ENCODE measurements around the gene EHF. TPM values are rescaled to one million over a fixed set of nuclear protein-coding genes. Genes with fewer than 3 reads are reported as not detected.
A peak's percentile ranks its signal among the peaks of the same experiment; 100 is the strongest.

EHF gene
- total RNA-seq, 2 donors from 2014 or later = not detected

DNA sequence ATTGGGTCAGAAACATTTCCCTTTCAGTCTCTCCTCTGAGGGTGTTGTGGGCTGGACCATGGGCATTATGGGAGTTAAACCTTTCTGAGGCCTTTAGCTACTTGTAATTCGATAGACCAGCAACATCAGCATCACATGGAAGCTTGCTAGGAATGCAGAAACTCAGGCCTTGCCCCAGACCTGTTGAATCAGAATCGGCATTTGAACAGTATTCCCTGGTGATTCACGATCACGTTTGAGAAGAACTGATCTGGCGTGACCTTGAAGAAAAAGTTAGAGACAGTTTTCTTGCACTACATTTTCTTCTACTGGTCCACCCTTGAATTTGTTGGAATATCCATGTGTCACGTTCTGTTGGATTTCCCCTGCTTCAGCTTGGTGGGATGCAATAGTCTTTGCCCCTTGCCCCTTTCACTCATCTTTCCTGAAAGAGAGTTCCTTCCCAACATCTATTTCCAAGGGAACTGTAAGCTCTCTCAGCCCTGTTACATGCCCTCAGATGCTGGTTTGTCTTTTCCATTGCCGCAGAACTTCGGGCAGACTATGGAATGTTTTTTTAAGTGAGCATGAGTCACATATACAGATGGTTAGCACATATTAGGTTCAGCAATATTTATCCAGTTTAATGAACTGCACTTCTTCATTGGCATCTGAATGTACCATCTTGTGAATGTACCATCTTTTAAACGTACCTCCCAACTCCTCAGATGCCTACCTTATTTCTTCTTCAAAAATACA lies 23.9 kb downstream of the EHF start:
- no peak for DNase-seq
- Mint-ChIP-seq H3K9me3 (no peaks in the 10 kb centered on the region), H3K4me1 (ENCODE audit: low read depth) (peaks cover 7% of the 10 kb centered on the region), H3K36me3 (ENCODE audit: insufficient read depth in 2 of 2) (no peaks in the 10 kb centered on the region), H3K4me3 (no peak overlapping the region), H3K27ac (no peak overlapping the region), H3K27me3 (ENCODE audit: low read depth) (peaks cover 71% of the 10 kb centered on the region)
- ATAC-seq (replicated peaks in 1 of 2) = no peak

DNA sequence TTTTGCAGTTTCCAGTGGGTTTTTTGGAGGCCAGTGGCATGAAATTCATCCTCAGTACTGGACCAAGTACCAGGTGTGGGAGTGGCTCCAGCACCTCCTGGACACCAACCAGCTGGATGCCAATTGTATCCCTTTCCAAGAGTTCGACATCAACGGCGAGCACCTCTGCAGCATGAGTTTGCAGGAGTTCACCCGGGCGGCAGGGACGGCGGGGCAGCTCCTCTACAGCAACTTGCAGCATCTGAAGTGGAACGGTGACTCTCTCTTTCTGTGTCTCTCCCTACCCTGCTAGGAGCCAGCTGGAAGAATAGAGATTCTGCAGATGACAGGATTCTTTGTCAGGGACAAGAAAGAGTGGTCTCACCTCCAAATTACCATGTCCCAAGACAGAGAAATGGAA lies 25.5 kb downstream of the EHF start:
- DNase-seq (no peak), ATAC-seq (replicated peaks in 1 of 2) (no peak)
- Mint-ChIP-seq H3K27me3 (ENCODE audit: low read depth) (peaks cover 60% of the 10 kb centered on the region), H3K4me3 (no peak overlapping the region), H3K27ac (no peak overlapping the region), H3K36me3 (ENCODE audit: insufficient read depth in 2 of 2) (no peaks in the 10 kb centered on the region), H3K9me3 (no peaks in the 10 kb centered on the region), H3K4me1 (ENCODE audit: low read depth) (peaks cover 21% of the 10 kb centered on the region)

DNA sequence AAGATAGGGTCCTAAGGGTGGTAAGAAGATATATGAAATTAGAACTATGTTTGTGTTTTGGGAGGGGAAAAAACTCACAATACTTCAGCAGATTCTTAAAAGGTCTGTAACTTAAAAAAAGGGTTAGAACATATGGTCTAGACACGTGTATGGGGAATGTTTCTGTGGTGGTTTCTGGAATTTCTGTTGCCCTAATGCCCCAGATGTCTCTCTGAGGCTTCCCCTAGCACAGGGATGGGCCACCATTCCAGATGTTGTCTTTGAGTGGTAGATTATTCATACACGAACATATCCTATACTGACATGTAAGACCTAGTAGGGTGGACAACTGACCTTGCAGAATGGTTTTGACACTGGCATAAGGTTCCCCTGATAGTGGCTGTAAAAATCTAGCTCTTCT lies 26.2 kb downstream of the EHF start:
- Mint-ChIP-seq H3K36me3 (ENCODE audit: insufficient read depth in 2 of 2) (no peaks in the 10 kb centered on the region), H3K4me3 (no peak overlapping the region), H3K27me3 (ENCODE audit: low read depth) (peaks cover 57% of the 10 kb centered on the region), H3K9me3 (no peaks in the 10 kb centered on the region), H3K4me1 (ENCODE audit: low read depth) (peaks cover 25% of the 10 kb centered on the region), H3K27ac (no peak overlapping the region)
- ATAC-seq (replicated peaks in 1 of 2) = no peak
- DNase-seq = no peak

DNA sequence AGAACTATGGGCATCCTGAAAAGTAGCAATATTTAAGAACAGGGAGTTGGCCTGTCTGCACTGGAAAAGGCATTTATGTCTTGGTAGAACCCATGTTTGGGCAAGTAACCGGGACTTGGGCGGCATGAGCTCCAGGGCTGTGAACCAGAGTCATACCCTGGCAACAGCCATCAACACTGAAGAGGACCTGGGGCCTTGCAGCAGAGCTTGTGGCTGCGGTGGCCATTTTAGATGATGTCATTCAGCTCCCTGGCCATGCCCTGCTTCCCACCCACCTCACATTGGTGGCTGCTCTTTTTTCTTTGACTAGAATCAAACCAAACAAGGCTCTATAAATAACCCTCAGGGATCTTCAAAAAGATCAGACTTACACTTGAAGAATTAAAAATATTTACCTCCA lies 26.6 kb downstream of the EHF start:
- Mint-ChIP-seq H3K36me3 (ENCODE audit: insufficient read depth in 2 of 2) (no peaks in the 10 kb centered on the region), H3K27me3 (ENCODE audit: low read depth) (peaks cover 57% of the 10 kb centered on the region), H3K9me3 (no peaks in the 10 kb centered on the region), H3K27ac (no peak overlapping the region), H3K4me3 (no peak overlapping the region), H3K4me1 (ENCODE audit: low read depth) (peaks cover 29% of the 10 kb centered on the region)
- ATAC-seq (replicated peaks in 1 of 2) (no peak), DNase-seq (no peak)

DNA sequence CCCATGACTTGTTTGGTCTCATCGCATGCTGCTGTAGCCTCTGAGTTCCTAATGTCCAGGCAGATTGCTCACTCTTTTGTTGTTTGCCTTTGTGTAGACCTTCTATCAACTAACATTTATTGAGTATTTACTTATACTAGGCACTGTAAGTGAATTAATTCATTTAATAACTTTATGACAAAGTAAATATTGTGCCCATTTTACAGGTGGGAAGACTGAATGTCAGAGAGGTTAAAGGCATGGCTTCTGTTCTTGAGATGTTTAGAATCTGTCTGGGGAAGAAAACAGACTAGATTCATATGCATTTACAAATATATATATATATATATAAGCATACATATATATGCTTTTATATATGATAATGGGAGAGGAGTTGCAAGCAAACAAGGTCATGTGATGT lies 27.1 kb downstream of the EHF start:
- no peak for DNase-seq
- H3K27ac Mint-ChIP-seq = no peak overlapping the region
- H3K27me3 Mint-ChIP-seq (ENCODE audit: low read depth) = peaks cover 57% of the 10 kb centered on the region
- no peaks in the 10 kb centered on the region for H3K36me3 Mint-ChIP-seq (ENCODE audit: insufficient read depth in 2 of 2)
- H3K4me1 Mint-ChIP-seq (ENCODE audit: low read depth) = peaks cover 34% of the 10 kb centered on the region
- no peaks in the 10 kb centered on the region for H3K9me3 Mint-ChIP-seq
- ATAC-seq (replicated peaks in 1 of 2) = no peak
- H3K4me3 Mint-ChIP-seq = no peak overlapping the region

DNA sequence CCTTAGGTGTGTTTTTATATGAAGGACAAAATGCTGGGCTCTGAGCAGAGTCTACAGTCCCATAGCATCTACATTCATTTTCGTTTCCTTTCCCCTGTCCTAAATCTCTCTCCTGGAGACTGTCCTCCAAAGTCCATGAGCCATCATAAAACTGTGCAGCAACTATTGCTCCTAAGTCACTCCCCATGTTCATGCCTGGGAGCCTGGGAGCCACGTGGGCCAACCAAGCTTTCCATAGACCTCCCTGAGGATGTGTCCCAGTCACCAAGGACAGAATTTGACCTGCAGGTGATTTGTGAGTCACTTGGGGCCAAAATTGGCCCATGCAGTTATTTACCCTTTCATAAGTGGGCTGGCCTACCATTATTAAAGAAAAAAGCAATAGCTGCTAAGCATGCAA lies 28.7 kb downstream of the EHF start:
- Mint-ChIP-seq H3K27me3 (ENCODE audit: low read depth) (peaks cover 58% of the 10 kb centered on the region), H3K4me1 (ENCODE audit: low read depth) (peaks cover 50% of the 10 kb centered on the region), H3K4me3 (no peak overlapping the region), H3K36me3 (ENCODE audit: insufficient read depth in 2 of 2) (no peaks in the 10 kb centered on the region), H3K9me3 (no peaks in the 10 kb centered on the region), H3K27ac (no peak overlapping the region)
- ATAC-seq (replicated peaks in 1 of 2) = no peak
- DNase-seq = no peak

DNA sequence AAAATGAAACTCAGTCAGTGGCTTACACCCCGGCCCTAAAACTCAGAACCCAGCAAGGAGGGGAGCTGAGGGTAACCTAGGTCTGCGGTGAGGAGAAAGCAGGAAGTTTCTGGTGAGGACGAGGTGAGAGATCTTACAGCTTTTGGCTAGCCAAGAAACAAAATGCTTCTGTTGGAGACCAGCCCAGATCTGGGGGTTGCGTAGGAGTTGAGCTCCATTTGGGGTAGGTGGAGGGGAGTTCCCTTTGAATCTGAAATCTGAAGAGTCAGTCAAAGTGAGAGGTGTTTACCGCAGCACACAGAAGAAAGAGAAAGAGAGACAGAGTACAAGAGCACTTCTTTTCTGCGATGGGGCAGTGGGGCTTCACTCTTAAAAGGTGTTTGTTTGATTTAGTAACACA lies 29.6 kb downstream of the EHF start:
- ATAC-seq (replicated peaks in 1 of 2) (peak; percentile 90 to 92), DNase-seq (peak; percentile 89 to 94)
- peak overlapping the region; percentile 20 to 39 for H3K4me3 Mint-ChIP-seq
- no peaks in the 10 kb centered on the region for H3K9me3 Mint-ChIP-seq
- H3K36me3 Mint-ChIP-seq (ENCODE audit: insufficient read depth in 2 of 2) = no peaks in the 10 kb centered on the region
- peaks cover 50% of the 10 kb centered on the region for H3K4me1 Mint-ChIP-seq (ENCODE audit: low read depth)
- H3K27me3 Mint-ChIP-seq (ENCODE audit: low read depth) = peaks cover 58% of the 10 kb centered on the region
- peak overlapping the region; percentile 15 for H3K27ac Mint-ChIP-seq

DNA sequence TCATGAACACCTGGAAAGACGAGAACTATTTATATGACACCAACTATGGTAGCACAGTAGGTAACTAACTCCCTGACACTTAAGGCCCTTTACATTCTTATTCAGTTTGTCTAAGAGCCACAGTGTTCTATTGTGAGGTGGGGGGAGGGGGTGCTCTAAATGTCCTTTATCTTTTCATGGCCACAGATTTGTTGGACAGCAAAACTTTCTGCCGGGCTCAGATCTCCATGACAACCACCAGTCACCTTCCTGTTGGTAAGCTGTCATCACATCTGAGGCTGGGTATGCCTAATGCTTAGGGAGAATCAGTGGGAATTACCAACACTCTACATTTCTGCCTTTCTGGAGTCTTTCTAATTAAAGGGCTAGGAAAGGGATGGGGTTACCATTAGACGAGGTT lies 30.7 kb downstream of the EHF start:
- ATAC-seq (replicated peaks in 1 of 2) (no peak), DNase-seq (no peak)
- Mint-ChIP-seq H3K36me3 (ENCODE audit: insufficient read depth in 2 of 2) (no peaks in the 10 kb centered on the region), H3K27ac (no peak overlapping the region), H3K9me3 (no peaks in the 10 kb centered on the region), H3K27me3 (ENCODE audit: low read depth) (peaks cover 58% of the 10 kb centered on the region), H3K4me3 (peak overlapping the region in 1 of 2 donors; percentile 37), H3K4me1 (ENCODE audit: low read depth) (peaks cover 50% of the 10 kb centered on the region)

DNA sequence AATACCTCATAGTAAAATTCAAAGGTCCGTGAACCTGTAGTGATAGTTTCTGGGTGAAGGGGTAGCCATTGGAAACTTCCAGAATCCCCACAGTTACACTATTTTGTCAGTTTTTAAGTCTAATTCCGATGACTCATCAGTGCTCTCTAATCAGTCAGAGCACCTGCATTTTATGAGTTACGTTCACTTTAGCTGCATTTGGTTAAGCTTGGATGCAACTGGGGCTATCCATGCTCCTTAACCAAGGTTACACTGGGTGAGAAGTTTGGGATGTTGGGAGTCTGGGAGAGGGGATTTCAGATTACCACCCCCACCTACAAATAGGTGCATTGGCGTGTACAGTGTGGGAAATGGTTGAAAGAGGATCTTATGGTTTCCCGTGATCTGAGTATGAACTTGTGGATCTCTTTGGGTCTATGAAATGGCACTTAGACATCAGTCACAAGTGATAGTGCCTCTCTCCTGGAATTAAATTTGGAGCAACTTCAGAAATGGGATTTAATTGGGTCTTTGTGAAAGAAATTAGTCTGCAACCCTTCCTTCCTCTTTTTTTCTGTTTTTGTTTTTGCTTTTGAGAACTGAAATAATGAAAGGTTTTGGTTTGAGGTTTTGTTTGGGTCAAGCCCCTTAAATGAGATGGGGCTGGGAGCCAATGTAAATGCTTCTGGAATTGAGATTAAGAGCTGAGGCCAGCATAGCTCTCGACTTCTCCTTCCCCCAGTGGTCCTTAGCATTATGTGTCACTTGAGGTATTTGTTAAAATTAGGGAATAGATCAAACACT lies 31.5 kb downstream of the EHF start:
- H3K27me3 Mint-ChIP-seq (ENCODE audit: low read depth) = peaks cover 51% of the 10 kb centered on the region
- H3K4me3 Mint-ChIP-seq = peak overlapping the region in 1 of 2 donors; percentile 4
- no peak overlapping the region for H3K27ac Mint-ChIP-seq
- DNase-seq = no peak
- H3K9me3 Mint-ChIP-seq = no peaks in the 10 kb centered on the region
- H3K4me1 Mint-ChIP-seq (ENCODE audit: low read depth) = peaks cover 50% of the 10 kb centered on the region
- no peak for ATAC-seq (replicated peaks in 1 of 2)
- no peaks in the 10 kb centered on the region for H3K36me3 Mint-ChIP-seq (ENCODE audit: insufficient read depth in 2 of 2)

DNA sequence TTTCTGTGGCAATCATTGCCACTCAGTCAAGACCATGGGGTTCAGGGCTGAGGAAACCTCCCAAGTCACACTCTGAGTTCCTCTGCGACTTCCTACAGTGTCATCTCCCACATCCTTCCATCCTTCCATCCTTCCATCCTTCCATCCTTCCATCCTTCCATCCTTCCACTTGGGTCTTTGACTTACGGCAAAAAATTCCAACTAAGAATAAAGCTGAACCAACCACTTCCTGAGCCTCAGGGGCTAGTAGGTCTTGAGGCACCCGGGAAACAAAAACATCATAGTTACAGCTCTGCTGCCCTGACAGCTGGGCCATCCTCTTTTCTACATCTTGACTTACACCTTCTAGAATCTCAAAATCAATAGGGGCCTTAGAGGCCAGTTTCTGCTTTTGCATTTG lies 32.1 kb downstream of the EHF start:
- DNase-seq = no peak
- Mint-ChIP-seq H3K4me1 (ENCODE audit: low read depth) (peaks cover 50% of the 10 kb centered on the region), H3K36me3 (ENCODE audit: insufficient read depth in 2 of 2) (no peaks in the 10 kb centered on the region), H3K27me3 (ENCODE audit: low read depth) (peaks cover 47% of the 10 kb centered on the region), H3K9me3 (no peaks in the 10 kb centered on the region), H3K4me3 (no peak overlapping the region), H3K27ac (no peak overlapping the region)
- ATAC-seq (replicated peaks in 1 of 2) = no peak

DNA sequence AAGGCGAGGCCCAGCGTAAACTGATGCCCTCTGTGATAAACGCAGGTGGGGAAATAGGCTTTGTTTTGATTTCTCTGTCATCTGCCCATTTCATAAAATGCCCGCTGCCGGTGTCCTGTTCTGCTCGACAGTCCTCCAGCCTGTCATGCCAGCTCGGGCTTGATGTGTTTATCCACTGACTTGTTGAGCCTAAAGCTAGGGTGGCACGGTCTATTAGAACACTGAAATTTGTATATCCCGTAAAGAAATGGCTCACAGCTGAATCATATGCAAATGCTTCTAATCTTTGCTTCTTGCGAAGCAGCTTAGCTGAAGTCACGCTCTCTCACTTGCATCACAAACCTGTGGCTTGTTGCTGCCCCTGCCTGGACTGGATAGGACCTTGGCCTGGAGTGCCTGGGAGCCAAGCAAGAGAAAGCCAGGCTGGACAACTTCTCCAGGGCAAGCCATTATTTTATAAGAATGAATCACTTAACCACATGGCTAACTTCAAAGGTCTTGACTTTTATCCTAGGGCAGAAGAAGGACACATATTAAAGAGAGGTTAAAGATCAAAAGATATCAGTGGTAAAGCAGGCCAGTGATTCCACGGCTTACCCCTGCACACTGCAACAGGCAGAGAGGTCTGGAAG lies 33.1 kb downstream of the EHF start:
- H3K9me3 Mint-ChIP-seq = no peaks in the 10 kb centered on the region
- ATAC-seq (replicated peaks in 1 of 2) = peak; percentile 20 to 31
- H3K4me3 Mint-ChIP-seq = peak overlapping the region; percentile 61 to 71
- DNase-seq = peak; percentile 29 to 40
- peaks cover 50% of the 10 kb centered on the region for H3K4me1 Mint-ChIP-seq (ENCODE audit: low read depth)
- peak overlapping the region; percentile 57 for H3K27ac Mint-ChIP-seq
- H3K27me3 Mint-ChIP-seq (ENCODE audit: low read depth) = peaks cover 55% of the 10 kb centered on the region
- H3K36me3 Mint-ChIP-seq (ENCODE audit: insufficient read depth in 2 of 2) = no peaks in the 10 kb centered on the region

DNA sequence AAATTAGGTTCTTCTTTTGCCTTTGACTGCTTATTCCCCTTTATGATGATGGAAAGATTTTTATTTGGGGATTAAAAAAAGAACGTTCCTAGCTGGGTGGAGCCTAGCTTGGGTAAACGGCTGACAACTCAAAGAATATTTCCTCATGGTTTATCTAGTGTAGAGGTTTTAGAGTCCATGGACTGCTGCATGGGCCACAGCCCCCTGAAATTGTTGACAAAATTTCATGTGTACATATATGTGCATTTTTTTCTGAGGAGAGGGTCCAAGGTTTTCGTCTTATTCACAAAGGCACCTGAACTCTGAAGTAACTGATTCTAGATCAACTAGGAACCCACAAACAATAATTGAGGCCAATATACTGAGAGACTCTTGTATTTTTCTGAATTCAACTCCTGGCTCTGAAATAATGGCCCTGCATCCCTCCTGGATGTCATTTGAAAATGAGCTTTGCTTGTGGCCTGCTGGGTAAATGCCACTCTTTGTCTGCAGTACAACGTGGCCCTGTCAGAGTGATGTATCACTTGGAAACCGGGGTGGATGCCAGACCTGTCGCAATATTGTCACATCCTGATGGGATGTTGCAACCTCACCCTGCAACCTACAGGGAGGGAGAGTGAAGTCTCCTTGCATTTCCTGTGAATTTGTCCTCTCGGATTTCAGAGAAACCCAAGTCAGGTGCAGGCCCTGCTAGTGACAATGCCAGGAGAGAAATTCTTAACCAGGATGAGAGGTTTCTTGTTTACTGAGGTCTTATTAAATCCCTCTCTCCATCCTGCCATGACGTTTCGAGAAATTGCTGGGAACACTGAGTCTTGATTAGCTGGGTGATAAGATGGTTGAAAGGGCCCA lies 33.8 kb downstream of the EHF start:
- DNase-seq = no peak
- ATAC-seq (replicated peaks in 1 of 2) = no peak
- Mint-ChIP-seq H3K27me3 (ENCODE audit: low read depth) (peaks cover 62% of the 10 kb centered on the region), H3K9me3 (no peaks in the 10 kb centered on the region), H3K4me3 (no peak overlapping the region), H3K4me1 (ENCODE audit: low read depth) (peaks cover 44% of the 10 kb centered on the region), H3K36me3 (ENCODE audit: insufficient read depth in 2 of 2) (no peaks in the 10 kb centered on the region), H3K27ac (no peak overlapping the region)

Measured in activated T-cell treated with anti-CD3 and anti-CD28 coated beads, Interleukin-2, amount 50 U/mL, for 72 hours (primary cell).